GM21381 (cell line): Measurements from ENCODE around the gene ADAD2.

Source experiments
- ATAC-seq: cut with Tn5 transposase; IDR thresholded peaks from one replicate; pipeline ENCODE4 v1.9.1; 2021; ENCODE audit warnings: mild to moderate bottlenecking, moderate library complexity; ENCODE audit not compliant: unreplicated experiment

Gene ADAD2

GRCh38 chr16:84244728-84245127 lies 53.8 kb downstream of the ADAD2 start:
- ATAC-seq = no peak

GRCh38 chr16:84245956-84246678 lies 55.2 kb downstream of the ADAD2 start:
- ATAC-seq = no peak

GRCh38 chr16:84246679-84247077 lies 55.7 kb downstream of the ADAD2 start:
- ATAC-seq = no peak
